GM19351 (cell line): Measurements from ENCODE around the gene PCDHGB4.
"Not testable (repeated sequence)": the region's sequence is repeated elsewhere in the genome, so short reads cannot be mapped to it uniquely, and the experiment has no call there.

ENCODE experiments used
- ATAC-seq: cut with Tn5 transposase; IDR thresholded peaks from one replicate; pipeline ENCODE4 v1.9.1; 2021; ENCODE audit warnings: mild to moderate bottlenecking, moderate library complexity; ENCODE audit not compliant: unreplicated experiment

Gene PCDHGB4

DNA sequence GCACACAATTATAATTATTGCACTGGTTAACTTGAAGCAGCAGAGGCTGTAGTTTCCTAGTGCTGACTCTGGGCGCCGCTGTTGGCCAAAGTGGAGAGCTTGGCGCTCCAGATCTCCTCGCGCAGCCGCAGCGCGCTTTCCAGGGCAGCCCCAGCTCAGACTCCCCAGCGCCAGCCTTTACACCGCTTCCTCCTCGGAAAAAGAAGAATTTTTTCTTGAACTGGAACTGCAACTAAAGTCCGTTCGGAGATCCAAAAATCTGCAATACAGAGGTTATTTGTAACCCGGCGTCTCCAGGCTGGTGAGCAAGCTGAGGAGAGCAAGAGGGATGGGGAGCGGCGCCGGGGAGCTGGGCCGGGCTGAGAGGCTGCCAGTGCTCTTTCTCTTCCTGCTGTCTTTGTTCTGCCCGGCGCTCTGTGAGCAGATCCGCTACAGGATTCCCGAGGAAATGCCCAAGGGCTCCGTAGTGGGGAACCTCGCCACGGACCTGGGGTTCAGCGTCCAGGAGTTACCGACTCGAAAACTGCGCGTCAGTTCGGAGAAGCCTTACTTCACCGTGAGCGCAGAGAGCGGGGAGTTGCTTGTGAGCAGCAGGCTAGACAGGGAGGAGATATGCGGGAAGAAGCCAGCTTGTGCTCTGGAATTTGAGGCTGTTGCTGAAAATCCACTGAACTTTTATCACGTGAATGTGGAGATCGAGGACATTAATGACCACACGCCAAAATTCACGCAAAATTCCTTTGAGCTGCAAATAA, at the start of gene PCDHGB4:
TSS of gene PCDHGB4 (plus strand) at position 142 of the 755 bp plus-strand sequence. CDS start at position 329, 187 bp downstream.
- peak; percentile 44 for ATAC-seq

DNA sequence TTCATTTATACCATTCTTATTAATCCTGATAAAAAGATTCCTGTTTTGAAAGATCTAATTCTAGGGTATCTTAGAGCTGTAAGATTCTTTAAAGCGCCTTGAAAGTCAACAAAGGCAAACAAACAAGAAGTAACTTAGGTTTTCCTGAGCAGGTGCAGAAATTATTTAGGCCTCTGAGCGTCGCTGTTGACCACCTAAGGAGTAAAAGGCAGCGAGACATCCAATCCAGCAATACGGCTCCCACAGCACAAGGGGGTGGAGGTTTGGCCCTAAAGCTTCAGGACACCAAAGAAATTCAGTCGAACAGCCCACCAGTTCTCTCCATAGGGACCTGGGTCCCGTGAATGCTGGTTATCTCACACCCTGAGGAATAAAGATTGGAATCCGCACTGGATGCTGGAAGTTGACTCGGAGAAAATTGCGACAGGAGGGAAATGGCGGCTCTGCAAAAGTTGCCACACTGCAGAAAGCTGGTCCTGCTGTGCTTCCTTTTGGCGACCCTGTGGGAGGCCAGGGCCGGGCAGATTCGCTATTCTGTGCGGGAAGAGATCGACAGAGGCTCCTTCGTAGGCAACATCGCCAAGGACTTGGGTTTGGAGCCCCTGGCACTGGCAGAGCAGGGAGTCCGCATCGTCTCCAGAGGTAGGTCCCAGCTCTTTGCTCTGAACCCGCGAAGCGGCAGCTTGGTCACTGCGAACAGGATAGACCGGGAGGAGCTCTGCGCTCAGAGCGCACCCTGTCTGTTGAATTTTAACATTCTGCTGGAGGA, 48.8 kb upstream of the PCDHGB4 start, which contains the start of gene PCDHGA2:
TSS of gene PCDHGA2 (plus strand) at position 223 of the 769 bp plus-strand sequence.
- ATAC-seq: no peak

DNA sequence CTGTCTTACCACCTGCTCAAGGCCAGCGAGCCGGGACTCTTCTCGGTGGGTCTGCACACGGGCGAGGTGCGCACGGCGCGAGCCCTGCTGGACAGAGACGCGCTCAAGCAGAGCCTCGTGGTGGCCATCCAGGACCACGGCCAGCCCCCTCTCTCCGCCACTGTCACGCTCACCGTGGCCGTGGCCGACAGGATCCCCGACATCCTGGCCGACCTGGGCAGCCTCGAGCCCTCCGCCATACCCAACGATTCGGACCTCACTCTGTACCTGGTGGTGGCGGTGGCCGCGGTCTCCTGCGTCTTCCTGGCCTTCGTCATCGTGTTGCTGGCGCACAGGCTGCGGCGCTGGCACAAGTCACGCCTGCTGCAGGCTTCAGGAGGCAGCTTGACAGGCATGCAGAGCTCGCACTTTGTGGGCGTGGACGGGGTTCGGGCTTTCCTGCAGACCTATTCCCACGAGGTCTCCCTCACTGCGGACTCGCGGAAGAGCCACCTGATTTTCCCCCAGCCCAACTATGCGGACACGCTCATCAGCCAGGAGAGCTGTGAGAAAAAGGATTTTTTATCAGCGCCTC, 46.6 kb upstream of the PCDHGB4 start:
- not testable (repeated sequence) for ATAC-seq

DNA sequence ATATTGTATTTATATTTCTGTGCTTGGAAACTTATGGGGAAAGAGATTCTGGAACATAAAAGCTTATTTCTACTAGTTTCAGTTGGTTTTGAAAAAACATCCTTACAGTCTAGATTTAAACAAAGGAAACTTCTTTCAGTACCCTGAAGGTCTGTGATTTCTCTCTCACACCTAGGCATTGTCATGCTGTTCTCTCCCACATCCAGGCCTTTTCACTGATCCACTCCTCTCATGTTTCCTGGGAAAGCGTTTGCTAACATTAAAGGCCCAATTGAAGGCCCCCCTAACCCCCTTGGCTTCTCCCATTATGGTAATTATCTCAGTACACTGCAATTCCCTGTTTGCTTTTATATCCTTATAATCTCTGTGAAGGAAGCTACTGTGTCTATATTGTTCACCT, 44.7 kb upstream of the PCDHGB4 start:
- no peak for ATAC-seq

DNA sequence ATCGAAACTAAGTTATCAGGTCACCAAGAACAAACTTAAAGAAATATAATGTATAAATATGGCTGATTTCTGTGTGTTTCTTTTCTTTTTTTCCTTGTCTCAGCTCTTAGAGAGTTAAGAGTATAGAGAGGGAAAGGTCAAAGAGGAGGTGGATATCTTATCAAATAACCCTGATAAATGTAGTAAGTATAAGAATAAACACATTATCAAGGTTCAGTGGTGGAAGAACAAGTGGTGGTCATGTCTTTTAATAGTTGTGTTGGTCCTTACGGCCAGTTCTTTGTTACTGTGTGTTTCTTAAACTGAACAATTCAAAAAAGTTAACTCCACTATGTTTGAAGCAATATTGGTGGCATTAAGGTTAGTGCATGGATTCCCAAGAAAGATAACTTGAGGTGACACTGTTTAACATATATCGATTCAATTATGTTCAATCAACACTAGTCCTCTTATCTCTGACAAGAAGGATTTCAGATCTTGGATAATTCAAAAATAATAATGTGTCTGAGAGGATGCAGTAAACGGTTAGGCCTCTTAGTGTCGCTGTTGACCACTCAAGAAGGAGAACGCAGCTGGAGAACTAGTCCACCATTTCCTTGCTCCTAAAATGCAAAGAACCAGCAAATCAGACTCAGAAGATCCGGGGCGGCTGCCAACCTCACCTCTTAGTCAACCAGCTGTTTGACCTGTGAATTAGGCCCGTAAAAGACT, 44.1 kb upstream of the PCDHGB4 start, which contains the start of gene PCDHGA3:
TSS of gene PCDHGA3 (plus strand) at position 588 of the 711 bp plus-strand sequence. CDS start 205 bp downstream, outside the sequence.
- no peak for ATAC-seq

DNA sequence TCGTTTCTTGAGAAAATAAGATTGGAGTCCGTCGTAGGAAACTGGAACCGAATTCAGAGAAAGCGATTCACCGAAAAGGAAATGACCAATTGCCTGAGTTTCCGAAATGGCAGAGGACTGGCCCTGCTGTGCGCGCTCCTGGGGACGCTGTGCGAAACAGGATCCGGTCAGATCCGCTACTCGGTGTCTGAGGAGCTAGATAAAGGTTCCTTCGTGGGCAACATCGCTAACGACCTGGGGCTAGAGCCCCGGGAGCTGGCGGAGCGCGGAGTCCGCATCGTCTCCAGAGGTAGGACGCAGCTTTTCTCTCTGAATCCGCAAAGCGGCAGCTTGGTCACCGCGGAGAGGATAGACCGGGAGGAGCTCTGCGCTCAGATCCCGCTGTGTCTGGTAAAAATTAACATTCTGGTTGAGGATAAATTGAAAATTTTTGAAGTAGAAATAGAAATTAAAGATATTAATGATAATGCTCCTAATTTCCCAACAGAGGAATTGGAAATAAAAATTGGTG, 43.5 kb upstream of the PCDHGB4 start:
- ATAC-seq: no peak

DNA sequence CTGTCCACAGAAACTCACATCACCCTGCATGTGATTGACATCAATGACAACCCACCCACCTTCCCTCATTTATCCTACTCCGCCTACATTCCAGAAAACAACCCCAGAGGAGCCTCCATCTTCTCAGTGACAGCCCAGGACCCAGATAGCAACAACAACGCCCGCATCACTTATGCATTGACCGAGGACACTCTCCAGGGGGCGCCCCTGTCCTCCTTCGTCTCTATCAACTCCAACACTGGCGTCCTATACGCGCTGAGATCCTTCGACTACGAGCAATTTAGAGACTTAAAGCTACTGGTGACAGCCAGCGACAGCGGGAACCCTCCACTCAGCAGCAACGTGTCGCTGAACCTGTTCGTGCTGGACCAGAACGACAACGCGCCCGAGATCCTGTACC, 42.2 kb upstream of the PCDHGB4 start:
- ATAC-seq: no peak

DNA sequence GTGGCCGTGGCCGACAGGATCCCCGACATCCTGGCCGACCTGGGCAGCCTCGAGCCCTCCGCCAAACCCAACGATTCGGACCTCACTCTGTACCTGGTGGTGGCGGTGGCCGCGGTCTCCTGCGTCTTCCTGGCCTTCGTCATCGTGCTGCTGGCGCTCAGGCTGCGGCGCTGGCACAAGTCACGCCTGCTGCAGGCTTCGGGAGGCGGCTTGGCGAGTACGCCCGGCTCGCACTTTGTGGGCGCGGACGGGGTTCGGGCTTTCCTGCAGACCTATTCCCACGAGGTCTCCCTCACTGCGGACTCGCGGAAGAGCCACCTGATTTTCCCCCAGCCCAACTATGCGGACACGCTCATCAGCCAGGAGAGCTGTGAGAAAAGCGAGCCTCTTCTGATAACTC, 41.5 kb upstream of the PCDHGB4 start:
- ATAC-seq: not testable (repeated sequence)

DNA sequence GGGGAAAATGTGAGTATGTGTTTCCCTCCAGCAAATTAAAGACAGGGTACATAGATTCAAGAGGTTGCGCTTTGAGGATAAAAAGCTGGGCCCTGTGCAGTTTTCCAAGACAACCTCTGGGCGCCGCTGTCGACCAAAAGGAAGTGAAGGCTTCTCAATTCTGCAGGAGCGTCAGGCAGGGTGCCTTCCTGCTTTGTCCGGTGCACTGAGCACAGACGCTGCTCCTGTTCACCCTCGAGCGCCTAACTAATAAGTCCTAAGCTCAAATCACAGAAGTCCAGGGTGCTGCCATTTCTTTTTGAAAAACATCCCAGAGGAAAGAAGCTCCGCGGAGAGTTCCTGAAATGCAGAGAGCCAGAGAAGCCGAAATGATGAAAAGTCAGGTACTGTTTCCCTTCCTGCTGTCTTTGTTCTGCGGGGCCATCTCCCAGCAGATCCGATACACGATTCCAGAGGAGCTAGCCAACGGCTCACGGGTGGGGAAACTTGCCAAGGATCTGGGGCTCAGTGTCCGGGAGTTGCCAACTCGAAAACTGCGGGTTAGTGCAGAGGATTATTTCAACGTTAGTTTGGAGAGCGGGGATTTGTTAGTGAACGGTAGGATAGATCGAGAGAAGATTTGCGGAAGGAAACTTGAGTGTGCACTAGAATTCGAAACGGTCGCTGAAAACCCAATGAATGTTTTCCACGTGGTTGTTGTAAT, 37.4 kb upstream of the PCDHGB4 start, which contains the start of gene PCDHGB1:
TSS of gene PCDHGB1 (plus strand) at position 183 of the 703 bp plus-strand sequence. CDS start at position 345, 162 bp downstream.
- ATAC-seq: peak; percentile 73

DNA sequence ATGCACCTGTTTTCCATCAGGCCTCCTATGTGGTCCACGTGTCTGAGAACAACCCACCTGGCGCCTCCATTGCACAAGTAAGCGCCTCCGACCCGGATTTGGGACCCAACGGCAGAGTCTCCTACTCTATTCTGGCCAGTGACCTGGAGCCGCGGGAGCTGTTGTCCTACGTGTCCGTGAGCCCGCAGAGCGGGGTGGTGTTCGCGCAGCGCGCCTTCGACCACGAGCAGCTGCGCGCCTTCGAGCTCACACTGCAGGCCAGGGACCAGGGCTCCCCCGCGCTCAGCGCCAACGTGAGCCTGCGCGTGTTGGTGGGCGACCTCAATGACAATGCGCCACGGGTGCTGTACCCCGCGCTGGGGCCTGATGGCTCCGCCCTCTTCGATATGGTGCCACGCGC, 35.9 kb upstream of the PCDHGB4 start:
- no peak for ATAC-seq

DNA sequence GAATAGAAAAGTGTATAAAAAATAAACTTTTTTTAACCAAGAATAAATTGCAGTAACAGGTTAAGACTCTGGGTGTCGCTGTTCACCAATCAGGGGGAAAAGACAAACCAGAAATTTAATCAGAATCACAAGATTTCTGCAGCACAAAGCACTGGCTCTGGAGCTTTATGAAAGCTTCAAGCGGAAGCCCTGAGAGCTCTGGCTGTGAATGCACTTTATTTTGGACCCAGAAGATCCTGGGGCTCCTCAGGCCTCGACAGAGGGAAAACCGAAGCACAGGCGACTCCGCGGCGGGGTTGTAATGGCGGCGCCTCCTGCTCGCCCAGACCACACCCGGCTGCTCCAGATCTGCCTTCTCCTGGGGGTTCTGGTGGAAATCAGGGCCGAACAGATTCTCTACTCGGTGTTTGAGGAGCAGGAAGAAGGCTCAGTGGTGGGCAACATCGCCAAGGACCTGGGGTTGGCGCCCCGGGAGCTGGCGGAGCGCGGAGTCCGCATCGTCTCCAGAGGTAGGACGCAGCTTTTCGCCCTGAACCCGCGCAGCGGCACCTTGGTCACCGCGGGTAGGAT, 32.5 kb upstream of the PCDHGB4 start, which contains the start of gene PCDHGA4:
TSS of gene PCDHGA4 (plus strand) at position 122 of the 570 bp plus-strand sequence. CDS start at position 209, 87 bp downstream.
- no peak for ATAC-seq

DNA sequence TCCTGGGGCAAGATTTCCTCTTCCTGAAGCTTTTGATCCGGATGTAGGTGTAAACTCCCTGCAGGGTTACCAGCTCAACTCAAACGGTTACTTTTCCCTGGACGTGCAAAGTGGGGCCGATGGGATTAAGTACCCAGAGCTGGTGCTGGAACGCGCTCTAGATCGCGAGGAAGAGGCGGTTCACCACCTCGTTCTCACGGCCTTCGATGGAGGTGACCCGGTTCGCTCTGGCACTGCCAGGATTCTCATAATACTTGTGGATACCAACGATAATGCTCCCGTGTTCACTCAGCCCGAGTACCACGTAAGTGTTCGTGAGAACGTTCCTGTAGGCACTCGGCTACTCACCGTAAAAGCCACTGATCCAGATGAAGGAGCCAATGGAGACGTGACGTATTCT, 31.9 kb upstream of the PCDHGB4 start:
- ATAC-seq: no peak

DNA sequence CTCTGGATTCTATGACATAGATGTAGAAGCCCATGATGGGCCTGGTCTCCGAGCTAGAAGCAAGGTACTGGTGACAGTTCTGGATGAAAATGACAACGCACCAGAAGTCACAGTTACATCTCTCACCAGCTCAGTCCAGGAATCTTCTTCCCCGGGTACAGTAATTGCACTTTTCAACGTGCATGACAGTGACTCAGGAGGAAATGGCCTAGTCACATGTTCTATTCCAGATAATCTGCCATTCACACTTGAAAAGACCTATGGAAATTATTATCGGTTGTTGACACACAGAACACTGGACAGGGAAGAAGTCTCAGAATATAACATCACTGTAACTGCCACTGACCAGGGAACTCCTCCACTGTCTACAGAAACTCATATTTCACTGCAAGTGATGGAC, 31.4 kb upstream of the PCDHGB4 start:
- no peak for ATAC-seq

DNA sequence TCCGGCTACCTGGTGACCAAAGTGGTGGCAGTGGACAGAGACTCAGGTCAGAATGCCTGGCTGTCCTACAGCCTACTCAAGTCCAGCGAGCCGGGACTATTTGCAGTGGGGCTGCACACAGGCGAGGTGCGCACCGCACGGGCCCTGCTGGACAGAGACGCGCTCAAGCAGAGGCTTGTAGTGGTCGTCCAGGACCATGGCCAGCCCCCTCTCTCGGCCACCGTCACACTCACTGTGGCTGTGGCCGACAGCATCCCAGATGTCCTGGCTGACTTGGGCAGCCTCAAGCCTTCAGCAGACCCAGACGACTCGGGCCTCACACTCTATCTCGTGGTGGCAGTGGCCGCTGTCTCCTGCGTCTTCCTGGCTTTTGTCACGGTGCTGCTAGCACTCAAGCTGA, 30.5 kb upstream of the PCDHGB4 start:
- no peak for ATAC-seq

DNA sequence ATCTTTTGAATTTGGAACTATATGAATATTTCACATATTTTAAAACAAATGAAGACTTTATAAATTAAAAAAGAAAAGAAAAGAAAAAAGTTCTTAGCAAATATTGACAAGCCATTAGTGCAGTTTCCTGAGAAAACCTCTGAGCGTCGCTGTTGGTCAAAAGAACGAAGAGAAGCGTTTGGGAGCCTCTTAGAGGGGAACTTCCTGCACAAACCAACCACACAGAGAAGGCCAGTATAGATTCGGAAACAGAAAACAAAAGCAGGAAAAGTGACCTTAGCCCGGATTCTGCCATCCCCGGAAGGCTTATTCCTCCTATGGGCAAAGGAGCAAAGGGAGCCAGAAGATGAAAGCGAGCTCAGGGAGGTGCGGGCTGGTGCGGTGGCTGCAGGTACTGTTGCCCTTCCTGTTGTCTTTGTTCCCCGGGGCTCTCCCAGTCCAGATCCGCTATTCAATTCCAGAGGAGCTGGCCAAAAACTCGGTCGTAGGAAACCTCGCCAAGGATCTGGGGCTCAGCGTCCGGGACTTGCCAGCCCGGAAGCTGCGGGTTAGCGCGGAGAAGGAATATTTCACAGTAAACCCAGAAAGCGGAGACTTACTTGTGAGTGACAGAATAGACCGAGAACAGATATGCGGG, 27.6 kb upstream of the PCDHGB4 start, which contains the start of gene PCDHGB2:
TSS of gene PCDHGB2 (plus strand) at position 205 of the 637 bp plus-strand sequence. CDS start at position 347, 142 bp downstream.
- ATAC-seq: peak; percentile 81

DNA sequence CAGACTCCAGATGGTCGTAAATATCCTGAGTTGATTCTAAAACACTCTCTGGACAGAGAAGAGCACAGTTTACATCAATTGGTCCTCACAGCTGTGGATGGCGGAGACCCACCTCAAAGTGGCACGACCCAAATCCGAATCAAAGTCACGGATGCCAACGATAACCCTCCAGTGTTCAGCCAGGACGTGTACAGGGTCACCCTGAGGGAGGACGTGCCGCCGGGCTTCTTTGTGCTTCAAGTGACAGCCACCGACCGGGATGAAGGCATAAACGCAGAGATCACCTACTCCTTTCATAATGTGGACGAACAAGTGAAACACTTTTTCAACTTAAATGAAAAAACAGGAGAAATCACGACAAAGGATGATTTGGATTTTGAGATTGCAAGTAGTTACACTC, 26.8 kb upstream of the PCDHGB4 start:
- ATAC-seq: no peak

DNA sequence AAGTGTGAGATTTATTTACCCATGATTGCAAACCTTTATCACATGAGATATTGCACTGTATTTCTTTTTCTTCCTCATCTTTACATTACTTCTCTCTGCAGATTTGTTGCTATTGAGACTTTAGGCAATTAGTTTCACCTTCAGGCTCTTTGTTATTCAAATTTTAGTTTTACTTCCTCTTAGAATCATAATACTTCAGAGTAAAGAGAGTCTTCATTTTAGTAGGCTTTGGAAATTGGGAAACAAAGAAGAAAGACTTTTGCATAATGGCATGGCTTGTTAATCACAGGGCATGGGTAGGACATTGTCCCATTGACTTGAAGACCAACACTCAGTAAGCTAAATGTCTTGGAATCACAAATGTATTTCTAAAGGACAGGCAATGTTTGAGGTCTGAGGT, 24.8 kb upstream of the PCDHGB4 start:
- no peak for ATAC-seq

DNA sequence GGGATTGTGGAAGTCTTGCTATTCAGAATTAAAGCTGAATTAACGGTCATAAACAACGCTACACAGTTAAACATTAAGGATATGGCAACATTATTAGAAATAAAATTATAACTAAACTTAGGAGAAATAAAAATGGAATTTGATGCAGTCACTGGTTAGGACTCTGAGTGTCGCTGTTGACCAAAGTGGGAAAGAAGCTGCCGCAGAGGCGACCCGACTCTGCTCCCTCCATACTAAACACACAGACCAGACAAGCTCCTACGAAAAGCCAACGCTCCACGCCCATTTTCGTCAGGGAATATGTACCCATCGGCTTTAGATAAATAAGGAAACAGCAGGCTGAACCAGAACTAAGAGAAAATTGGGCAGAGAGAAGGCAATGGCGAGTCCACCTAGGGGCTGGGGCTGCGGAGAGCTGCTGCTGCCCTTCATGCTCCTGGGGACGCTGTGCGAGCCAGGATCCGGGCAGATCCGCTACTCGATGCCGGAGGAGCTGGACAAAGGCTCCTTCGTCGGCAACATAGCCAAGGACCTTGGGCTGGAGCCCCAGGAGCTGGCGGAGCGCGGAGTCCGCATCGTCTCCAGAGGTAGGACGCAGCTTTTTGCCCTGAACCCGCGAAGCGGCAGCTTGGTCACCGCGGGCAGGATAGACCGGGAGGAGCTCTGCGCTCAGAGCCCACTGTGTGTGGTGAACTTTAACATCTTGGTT, 23.4 kb upstream of the PCDHGB4 start, which contains the start of gene PCDHGA5:
TSS of gene PCDHGA5 (plus strand) at position 211 of the 709 bp plus-strand sequence. CDS start at position 380, 169 bp downstream.
- no peak for ATAC-seq
